Astrocyte (in vitro differentiated cells and primary cell): ENCODE measurements around the gene CRYBG1. TPM values are rescaled to one million over a fixed set of nuclear protein-coding genes. Genes with fewer than 3 reads are reported as not detected.

ENCODE experiments used
- DNase-seq: peaks from one replicate; pipeline ENCODE4 v3.0.0-alpha.2; 2010; ENCODE audit warnings: low read depth
- FAIRE-seq: peaks from 2 replicates; lab custom pipeline; 2011; peaks lifted over from hg19 to GRCh38; lab: Jason Lieb, UNC
- H2AFZ ChIP-seq: 2 replicates; pipeline ENCODE4 v1.6.0; 2012; ENCODE audit warnings: low read depth, low read length, inconsistent platforms
- H3K27ac ChIP-seq: 2 replicates; pipeline ENCODE4 v1.5.1; 2011; ENCODE audit warnings: low read depth, low read length, inconsistent platforms
- H3K27me3 ChIP-seq: 2 replicates; pipeline ENCODE4 v1.6.0; 2011; ENCODE audit warnings: low read length, inconsistent platforms; ENCODE audit not compliant: insufficient read depth
- H3K36me3 ChIP-seq: 2 replicates; pipeline ENCODE4 v1.5.1; 2011; ENCODE audit warnings: low read length, inconsistent platforms; ENCODE audit not compliant: insufficient read depth
- H3K4me1 ChIP-seq: 2 replicates; pipeline ENCODE4 v1.5.1; 2011; ENCODE audit warnings: low read length, inconsistent platforms; ENCODE audit not compliant: insufficient read depth
- H3K4me2 ChIP-seq: 2 replicates; pipeline ENCODE4 v1.6.0; 2012; ENCODE audit warnings: low read length, inconsistent platforms
- H3K4me3 ChIP-seq: 2 replicates; pipeline ENCODE4 v1.5.1; 2011; ENCODE audit warnings: low read depth, mild to moderate bottlenecking, low read length, inconsistent platforms; ENCODE audit not compliant: insufficient read depth
- H3K79me2 ChIP-seq: 2 replicates; pipeline ENCODE4 v1.6.0; 2012; ENCODE audit warnings: mild to moderate bottlenecking, low read length, inconsistent platforms; ENCODE audit not compliant: insufficient read depth
- H3K9ac ChIP-seq: 2 replicates; pipeline ENCODE4 v1.6.0; 2012; ENCODE audit warnings: mild to moderate bottlenecking, low read length, inconsistent platforms
- H3K9me3 ChIP-seq: 2 replicates; pipeline ENCODE4 v1.5.1; 2012; ENCODE audit warnings: low read depth, mild to moderate bottlenecking, low read length, inconsistent platforms; ENCODE audit not compliant: insufficient read depth
- H4K20me1 ChIP-seq: 2 replicates; pipeline ENCODE4 v1.6.0; 2012; ENCODE audit warnings: low read length, inconsistent platforms; ENCODE audit not compliant: insufficient read depth
- H3K27ac Mint-ChIP-seq: one replicate; pipeline ENCODE4 v1.8.0; 2021; ENCODE audit warnings: mild to moderate bottlenecking, mixed read lengths; ENCODE audit not compliant: unreplicated experiment
- H3K27me3 Mint-ChIP-seq: one replicate; pipeline ENCODE4 v1.8.0; 2021; ENCODE audit warnings: low read depth, mixed read lengths; ENCODE audit not compliant: unreplicated experiment
- H3K36me3 Mint-ChIP-seq: one replicate; pipeline ENCODE4 v1.8.0; 2021; ENCODE audit warnings: low read depth, mixed read lengths; ENCODE audit not compliant: unreplicated experiment
- H3K4me1 Mint-ChIP-seq: one replicate; pipeline ENCODE4 v1.8.0; 2021; ENCODE audit warnings: low read depth, mixed read lengths; ENCODE audit not compliant: unreplicated experiment
- H3K4me3 Mint-ChIP-seq: one replicate; pipeline ENCODE4 v1.8.0; 2021; ENCODE audit warnings: mild to moderate bottlenecking, moderate library complexity, mixed read lengths; ENCODE audit not compliant: unreplicated experiment
- H3K9me3 Mint-ChIP-seq: one replicate; pipeline ENCODE4 v1.8.0; 2021; ENCODE audit warnings: mild to moderate bottlenecking, mixed read lengths; ENCODE audit not compliant: unreplicated experiment
- EZH2 ChIP-seq: IDR thresholded peaks from 2 replicates; pipeline ENCODE4 v1.6.1; 2012; ENCODE audit warnings: mild to moderate bottlenecking, low read length, inconsistent platforms; ENCODE audit not compliant: insufficient read depth
- total RNA-seq: library from RNA; stranded (reverse); gene quantifications from 2 replicates; pipeline ENCODE4 v1.2.1, GENCODE V29; 2021
- TF ChIP-seq, protein P1 (sequence below): IDR thresholded peaks from 2 replicates; pipeline ENCODE4 v1.5.1; 2011; ENCODE audit warnings: low read depth, mild to moderate bottlenecking, inconsistent platforms, low read length, moderate library complexity; ENCODE audit not compliant: insufficient read depth

The CRYBG1 gene
- total RNA-seq, 1 donor from 2014 or later = 0.64 TPM

GRCh38 chr6:106551155-106551554, 190.6 kb downstream of the CRYBG1 start:
- no peak overlapping the region for H3K27ac ChIP-seq
- H3K9me3 ChIP-seq = no peaks in the 10 kb centered on the region
- H3K36me3 ChIP-seq = no peaks in the 10 kb centered on the region
- H3K9ac ChIP-seq = no peak overlapping the region
- H3K36me3 Mint-ChIP-seq = no peaks in the 10 kb centered on the region
- H3K27me3 Mint-ChIP-seq = peaks cover 3% of the 10 kb centered on the region
- no peaks in the 10 kb centered on the region for H4K20me1 ChIP-seq
- H3K9me3 Mint-ChIP-seq = no peaks in the 10 kb centered on the region
- H3K27ac Mint-ChIP-seq = no peak overlapping the region
- peaks cover 24% of the 10 kb centered on the region for H3K4me1 ChIP-seq
- H3K4me3 ChIP-seq = no peak overlapping the region
- no peaks in the 10 kb centered on the region for H3K27me3 ChIP-seq
- TF ChIP-seq, protein P1, sequence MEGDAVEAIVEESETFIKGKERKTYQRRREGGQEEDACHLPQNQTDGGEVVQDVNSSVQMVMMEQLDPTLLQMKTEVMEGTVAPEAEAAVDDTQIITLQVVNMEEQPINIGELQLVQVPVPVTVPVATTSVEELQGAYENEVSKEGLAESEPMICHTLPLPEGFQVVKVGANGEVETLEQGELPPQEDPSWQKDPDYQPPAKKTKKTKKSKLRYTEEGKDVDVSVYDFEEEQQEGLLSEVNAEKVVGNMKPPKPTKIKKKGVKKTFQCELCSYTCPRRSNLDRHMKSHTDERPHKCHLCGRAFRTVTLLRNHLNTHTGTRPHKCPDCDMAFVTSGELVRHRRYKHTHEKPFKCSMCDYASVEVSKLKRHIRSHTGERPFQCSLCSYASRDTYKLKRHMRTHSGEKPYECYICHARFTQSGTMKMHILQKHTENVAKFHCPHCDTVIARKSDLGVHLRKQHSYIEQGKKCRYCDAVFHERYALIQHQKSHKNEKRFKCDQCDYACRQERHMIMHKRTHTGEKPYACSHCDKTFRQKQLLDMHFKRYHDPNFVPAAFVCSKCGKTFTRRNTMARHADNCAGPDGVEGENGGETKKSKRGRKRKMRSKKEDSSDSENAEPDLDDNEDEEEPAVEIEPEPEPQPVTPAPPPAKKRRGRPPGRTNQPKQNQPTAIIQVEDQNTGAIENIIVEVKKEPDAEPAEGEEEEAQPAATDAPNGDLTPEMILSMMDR = no peak
- no peak for TF ChIP-seq EZH2
- H3K4me3 Mint-ChIP-seq = no peak overlapping the region
- peaks cover 21% of the 10 kb centered on the region for H3K4me1 Mint-ChIP-seq
- H3K4me2 ChIP-seq = no peak overlapping the region
- H2AFZ ChIP-seq = no peak overlapping the region
- FAIRE-seq (no peak), DNase-seq (no peak)
- no peaks in the 10 kb centered on the region for H3K79me2 ChIP-seq

GRCh38 chr6:106553440-106553839, 192.9 kb downstream of the CRYBG1 start:
- Mint-ChIP-seq H3K9me3 (no peaks in the 10 kb centered on the region), H3K27ac (no peak overlapping the region), H3K4me3 (no peak overlapping the region), H3K36me3 (no peaks in the 10 kb centered on the region), H3K27me3 (peaks cover 3% of the 10 kb centered on the region), H3K4me1 (peaks cover under 1% of the 10 kb centered on the region)
- Histone ChIP-seq H3K9ac (no peak overlapping the region), H3K4me1 (peaks cover under 1% of the 10 kb centered on the region), H3K36me3 (no peaks in the 10 kb centered on the region), H3K9me3 (no peaks in the 10 kb centered on the region), H3K4me3 (no peak overlapping the region), H4K20me1 (no peaks in the 10 kb centered on the region), H3K27ac (no peak overlapping the region), H3K27me3 (no peaks in the 10 kb centered on the region), H2AFZ (no peak overlapping the region), H3K79me2 (no peaks in the 10 kb centered on the region), H3K4me2 (no peak overlapping the region)
- DNase-seq (no peak), FAIRE-seq (no peak)
- TF ChIP-seq, protein P1 = no peak
- no peak for TF ChIP-seq EZH2

GRCh38 chr6:106555767-106556166, 195.2 kb downstream of the CRYBG1 start:
- Histone ChIP-seq H2AFZ (no peak overlapping the region), H3K4me3 (no peak overlapping the region), H3K4me1 (no peaks in the 10 kb centered on the region), H3K9me3 (no peaks in the 10 kb centered on the region), H3K27me3 (no peaks in the 10 kb centered on the region), H3K79me2 (no peaks in the 10 kb centered on the region), H3K9ac (no peak overlapping the region), H4K20me1 (no peaks in the 10 kb centered on the region), H3K4me2 (no peak overlapping the region), H3K27ac (no peak overlapping the region), H3K36me3 (no peaks in the 10 kb centered on the region)
- Mint-ChIP-seq H3K9me3 (no peaks in the 10 kb centered on the region), H3K4me1 (no peaks in the 10 kb centered on the region), H3K27me3 (peaks cover 3% of the 10 kb centered on the region), H3K36me3 (no peaks in the 10 kb centered on the region), H3K4me3 (no peak overlapping the region), H3K27ac (no peak overlapping the region)
- no peak for DNase-seq
- FAIRE-seq = no peak
- TF ChIP-seq, protein P1 = no peak
- no peak for TF ChIP-seq EZH2
